Measurements from ENCODE around the gene ADAMTS6.

Gene ADAMTS6

GRCh38 chr5:65137631-65138030 lies 344.1 kb downstream of the ADAMTS6 start:
- Mint-ChIP-seq H3K36me3 (no peaks in the 10 kb centered on the region), H3K4me1 (no peaks in the 10 kb centered on the region), H3K4me3 (no peak overlapping the region), H3K27me3 (no peaks in the 10 kb centered on the region), H3K9me3 (no peaks in the 10 kb centered on the region), H3K27ac (no peak overlapping the region)
- DNase-seq (ENCODE audit: low spot score in 2 of 2): no peak
- no peak for ATAC-seq (ENCODE audit: low read depth)

GRCh38 chr5:65133477-65134110 lies 348.1 kb downstream of the ADAMTS6 start:
- H3K36me3 Mint-ChIP-seq: no peaks in the 10 kb centered on the region
- DNase-seq (ENCODE audit: low spot score in 2 of 2) (no peak), ATAC-seq (ENCODE audit: low read depth) (no peak)
- no peak overlapping the region for H3K4me3 Mint-ChIP-seq
- no peaks in the 10 kb centered on the region for H3K4me1 Mint-ChIP-seq
- H3K27me3 Mint-ChIP-seq: no peaks in the 10 kb centered on the region
- no peak overlapping the region for H3K27ac Mint-ChIP-seq
- H3K9me3 Mint-ChIP-seq: no peaks in the 10 kb centered on the region

GRCh38 chr5:65132386-65132785 lies 349.3 kb downstream of the ADAMTS6 start:
- H3K9me3 Mint-ChIP-seq: no peaks in the 10 kb centered on the region
- no peak overlapping the region for H3K27ac Mint-ChIP-seq
- no peaks in the 10 kb centered on the region for H3K4me1 Mint-ChIP-seq
- DNase-seq (ENCODE audit: low spot score in 2 of 2) (no peak), ATAC-seq (ENCODE audit: low read depth) (no peak)
- no peaks in the 10 kb centered on the region for H3K36me3 Mint-ChIP-seq
- no peak overlapping the region for H3K4me3 Mint-ChIP-seq
- no peaks in the 10 kb centered on the region for H3K27me3 Mint-ChIP-seq

GRCh38 chr5:65128226-65128625 lies 353.5 kb downstream of the ADAMTS6 start:
- Mint-ChIP-seq H3K9me3 (no peaks in the 10 kb centered on the region), H3K36me3 (no peaks in the 10 kb centered on the region), H3K4me1 (peaks cover 2% of the 10 kb centered on the region), H3K4me3 (no peak overlapping the region), H3K27me3 (no peaks in the 10 kb centered on the region), H3K27ac (no peak overlapping the region)
- ATAC-seq (ENCODE audit: low read depth): no peak
- DNase-seq (ENCODE audit: low spot score in 2 of 2): no peak

- H3K27ac Mint-ChIP-seq: no peak overlapping the region
- H3K9me3 Mint-ChIP-seq: no peaks in the 10 kb centered on the region
- H3K4me1 Mint-ChIP-seq: peaks cover 2% of the 10 kb centered on the region
- no peaks in the 10 kb centered on the region for H3K27me3 Mint-ChIP-seq
- no peak for DNase-seq (ENCODE audit: low spot score in 2 of 2)
- H3K36me3 Mint-ChIP-seq: no peaks in the 10 kb centered on the region
- H3K4me3 Mint-ChIP-seq: no peak overlapping the region
- ATAC-seq (ENCODE audit: low read depth): no peak
These were observed 354.4 kb downstream of the ADAMTS6 start for GRCh38 chr5:65127161-65127901.

- DNase-seq (ENCODE audit: low spot score in 2 of 2) (no peak), ATAC-seq (ENCODE audit: low read depth) (no peak)
- H3K27me3 Mint-ChIP-seq: no peaks in the 10 kb centered on the region
- no peaks in the 10 kb centered on the region for H3K9me3 Mint-ChIP-seq
- H3K36me3 Mint-ChIP-seq: no peaks in the 10 kb centered on the region
- H3K27ac Mint-ChIP-seq: no peak overlapping the region
- no peak overlapping the region for H3K4me3 Mint-ChIP-seq
- H3K4me1 Mint-ChIP-seq: peaks cover 2% of the 10 kb centered on the region
These were observed 355.1 kb downstream of the ADAMTS6 start for GRCh38 chr5:65126542-65127069.

GRCh38 chr5:65125591-65126541 lies 355.9 kb downstream of the ADAMTS6 start:
- no peak for DNase-seq (ENCODE audit: low spot score in 2 of 2)
- no peak for ATAC-seq (ENCODE audit: low read depth)
- no peak overlapping the region for H3K4me3 Mint-ChIP-seq
- no peak overlapping the region for H3K27ac Mint-ChIP-seq
- no peaks in the 10 kb centered on the region for H3K9me3 Mint-ChIP-seq
- H3K36me3 Mint-ChIP-seq: no peaks in the 10 kb centered on the region
- no peaks in the 10 kb centered on the region for H3K27me3 Mint-ChIP-seq
- peaks cover 2% of the 10 kb centered on the region for H3K4me1 Mint-ChIP-seq

- ATAC-seq (ENCODE audit: low read depth) (no peak), DNase-seq (ENCODE audit: low spot score in 2 of 2) (no peak)
- peaks cover 3% of the 10 kb centered on the region for H3K36me3 Mint-ChIP-seq
These were observed 359.8 kb downstream of the ADAMTS6 start for GRCh38 chr5:65121880-65122436.

GRCh38 chr5:65120371-65120967 lies 361.3 kb downstream of the ADAMTS6 start:
- Mint-ChIP-seq H3K27ac (no peak overlapping the region), H3K9me3 (peaks cover 4% of the 10 kb centered on the region), H3K36me3 (peaks cover 3% of the 10 kb centered on the region), H3K4me1 (no peaks in the 10 kb centered on the region), H3K27me3 (no peaks in the 10 kb centered on the region), H3K4me3 (no peak overlapping the region)
- DNase-seq (ENCODE audit: low spot score in 2 of 2) (no peak), ATAC-seq (ENCODE audit: low read depth) (no peak)

More at GRCh38 chr5:65121880-65122436, 359.8 kb downstream of the ADAMTS6 start:
- H3K27ac Mint-ChIP-seq: no peak overlapping the region
- H3K9me3 Mint-ChIP-seq: peaks cover 4% of the 10 kb centered on the region
- peaks cover 2% of the 10 kb centered on the region for H3K4me1 Mint-ChIP-seq
- H3K27me3 Mint-ChIP-seq: no peaks in the 10 kb centered on the region
- H3K4me3 Mint-ChIP-seq: no peak overlapping the region

GRCh38 chr5:65117525-65117924 lies 364.2 kb downstream of the ADAMTS6 start:
- peaks cover 3% of the 10 kb centered on the region for H3K36me3 Mint-ChIP-seq
- H3K4me3 Mint-ChIP-seq: no peak overlapping the region
- peaks cover 4% of the 10 kb centered on the region for H3K9me3 Mint-ChIP-seq
- DNase-seq (ENCODE audit: low spot score in 2 of 2) (no peak), ATAC-seq (ENCODE audit: low read depth) (no peak)
- no peak overlapping the region for H3K27ac Mint-ChIP-seq
- no peaks in the 10 kb centered on the region for H3K27me3 Mint-ChIP-seq
- H3K4me1 Mint-ChIP-seq: no peaks in the 10 kb centered on the region

- H3K36me3 Mint-ChIP-seq: peaks cover 3% of the 10 kb centered on the region
- DNase-seq (ENCODE audit: low spot score in 2 of 2): no peak
These were observed 367.9 kb downstream of the ADAMTS6 start for GRCh38 chr5:65113771-65114170.

GRCh38 chr5:65111961-65112658 lies 369.6 kb downstream of the ADAMTS6 start:
- H3K9me3 Mint-ChIP-seq: no peaks in the 10 kb centered on the region
- H3K36me3 Mint-ChIP-seq: no peaks in the 10 kb centered on the region
- DNase-seq (ENCODE audit: low spot score in 2 of 2): no peak
- no peaks in the 10 kb centered on the region for H3K4me1 Mint-ChIP-seq
- no peak overlapping the region for H3K4me3 Mint-ChIP-seq
- H3K27ac Mint-ChIP-seq: no peak overlapping the region
- no peaks in the 10 kb centered on the region for H3K27me3 Mint-ChIP-seq
- ATAC-seq (ENCODE audit: low read depth): no peak

More at GRCh38 chr5:65113771-65114170, 367.9 kb downstream of the ADAMTS6 start:
- no peak for ATAC-seq (ENCODE audit: low read depth)
- Mint-ChIP-seq H3K9me3 (peaks cover 4% of the 10 kb centered on the region), H3K4me1 (no peaks in the 10 kb centered on the region), H3K27me3 (no peaks in the 10 kb centered on the region), H3K27ac (no peak overlapping the region), H3K4me3 (no peak overlapping the region)

All from memory B cell (primary cell).